Neutrophil (primary cell): ENCODE measurements around the gene PADI2.

Source experiments
- H3K27ac ChIP-seq: fragments of 200-600 bp; sonication (generic); 2 replicates; pipeline ENCODE4 v1.5.1; 2016; ENCODE audit warnings: mild to moderate bottlenecking, moderate library complexity
- H3K27me3 ChIP-seq: fragments of 200-600 bp; sonication (generic); 2 replicates; pipeline ENCODE4 v1.6.0; 2016; ENCODE audit warnings: mild to moderate bottlenecking
- H3K36me3 ChIP-seq: fragments of 200-600 bp; sonication (generic); 2 replicates; pipeline ENCODE4 v1.5.1; 2017
- H3K4me1 ChIP-seq, 2 experiments: fragments of 200-600 bp in 1 of 2; sonication (generic) in 1 of 2; 1 replicate in 1 of 2; 2 replicates in 1 of 2; pipeline versions ENCODE4 v1.5.1 to v1.6.1; 2013 to 2016; ENCODE audit warnings: low read depth in 1 of 2, low read length in 1 of 2, mild to moderate bottlenecking in 1 of 2, moderate library complexity in 1 of 2; ENCODE audit not compliant: control insufficient read depth in 1 of 2, insufficient read depth in 1 of 2
- H3K4me3 ChIP-seq, 2 experiments: fragments of 200-600 bp in 1 of 2; sonication (generic) in 1 of 2; 1 replicate in 1 of 2; 2 replicates in 1 of 2; pipeline ENCODE4 v1.5.1; 2013 to 2016; ENCODE audit warnings: low read depth in 1 of 2, low read length in 1 of 2, mild to moderate bottlenecking in 1 of 2, moderate library complexity in 1 of 2
- H3K9me3 ChIP-seq: fragments of 200-600 bp; sonication (generic); 2 replicates; pipeline ENCODE4 v1.5.1; 2016
- TF ChIP-seq, protein P1 (sequence below): fragments of 200-600 bp; sonication (generic); IDR thresholded peaks from 2 replicates; pipeline ENCODE4 v1.5.1; 2016; ENCODE audit warnings: antibody characterized with exemption

Gene PADI2

GRCh38 chr1:17061486-17061885 lies 57.8 kb downstream of the PADI2 start:
- TF ChIP-seq, protein P1, sequence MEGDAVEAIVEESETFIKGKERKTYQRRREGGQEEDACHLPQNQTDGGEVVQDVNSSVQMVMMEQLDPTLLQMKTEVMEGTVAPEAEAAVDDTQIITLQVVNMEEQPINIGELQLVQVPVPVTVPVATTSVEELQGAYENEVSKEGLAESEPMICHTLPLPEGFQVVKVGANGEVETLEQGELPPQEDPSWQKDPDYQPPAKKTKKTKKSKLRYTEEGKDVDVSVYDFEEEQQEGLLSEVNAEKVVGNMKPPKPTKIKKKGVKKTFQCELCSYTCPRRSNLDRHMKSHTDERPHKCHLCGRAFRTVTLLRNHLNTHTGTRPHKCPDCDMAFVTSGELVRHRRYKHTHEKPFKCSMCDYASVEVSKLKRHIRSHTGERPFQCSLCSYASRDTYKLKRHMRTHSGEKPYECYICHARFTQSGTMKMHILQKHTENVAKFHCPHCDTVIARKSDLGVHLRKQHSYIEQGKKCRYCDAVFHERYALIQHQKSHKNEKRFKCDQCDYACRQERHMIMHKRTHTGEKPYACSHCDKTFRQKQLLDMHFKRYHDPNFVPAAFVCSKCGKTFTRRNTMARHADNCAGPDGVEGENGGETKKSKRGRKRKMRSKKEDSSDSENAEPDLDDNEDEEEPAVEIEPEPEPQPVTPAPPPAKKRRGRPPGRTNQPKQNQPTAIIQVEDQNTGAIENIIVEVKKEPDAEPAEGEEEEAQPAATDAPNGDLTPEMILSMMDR: no peak
- Histone ChIP-seq H3K9me3 (no peaks in the 10 kb centered on the region), H3K4me1 (peaks cover 73 to 74% of the 10 kb centered on the region in 2 experiments), H3K36me3 (no peaks in the 10 kb centered on the region), H3K27me3 (no peaks in the 10 kb centered on the region), H3K4me3 (peak overlapping the region; percentile 29 to 54), H3K27ac (peak overlapping the region; percentile 95)

DNA sequence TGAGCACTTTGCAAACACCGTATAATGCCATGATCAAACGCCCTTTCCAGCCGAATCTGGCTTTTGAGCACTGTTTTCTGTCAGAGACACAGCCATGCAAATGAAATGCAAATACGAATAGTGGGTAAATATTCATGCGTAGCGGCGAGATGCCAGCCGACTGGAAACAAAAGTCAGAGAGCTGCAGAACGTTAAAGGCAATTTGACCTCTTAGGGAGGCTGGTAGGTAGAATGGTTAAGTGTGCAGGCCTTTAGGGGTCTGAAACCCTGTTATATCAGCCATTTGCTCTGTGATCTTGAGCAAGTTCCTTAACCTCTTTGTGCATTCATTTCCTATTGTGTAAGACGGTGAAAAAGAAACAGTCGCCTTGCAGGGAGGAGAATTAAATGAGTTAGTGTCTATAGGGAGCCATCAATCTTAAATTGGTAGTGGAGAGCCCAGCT lies 58.9 kb downstream of the PADI2 start:
- TF ChIP-seq, protein P1: no peak
- no peaks in the 10 kb centered on the region for H3K9me3 ChIP-seq
- peak overlapping the region; percentile 95 for H3K27ac ChIP-seq
- no peaks in the 10 kb centered on the region for H3K27me3 ChIP-seq
- H3K4me1 ChIP-seq: peaks cover 62 to 63% of the 10 kb centered on the region in 2 experiments
- peak overlapping the region; percentile 35 to 54 for H3K4me3 ChIP-seq
- H3K36me3 ChIP-seq: no peaks in the 10 kb centered on the region

GRCh38 chr1:17059391-17060305 lies 59.6 kb downstream of the PADI2 start:
- Histone ChIP-seq H3K9me3 (no peaks in the 10 kb centered on the region), H3K4me3 (peak overlapping the region; percentile 35 to 54), H3K27ac (peak overlapping the region; percentile 95), H3K4me1 (peaks cover 55 to 56% of the 10 kb centered on the region in 2 experiments), H3K27me3 (no peaks in the 10 kb centered on the region), H3K36me3 (no peaks in the 10 kb centered on the region)
- TF ChIP-seq, protein P1: peak; percentile 92

DNA sequence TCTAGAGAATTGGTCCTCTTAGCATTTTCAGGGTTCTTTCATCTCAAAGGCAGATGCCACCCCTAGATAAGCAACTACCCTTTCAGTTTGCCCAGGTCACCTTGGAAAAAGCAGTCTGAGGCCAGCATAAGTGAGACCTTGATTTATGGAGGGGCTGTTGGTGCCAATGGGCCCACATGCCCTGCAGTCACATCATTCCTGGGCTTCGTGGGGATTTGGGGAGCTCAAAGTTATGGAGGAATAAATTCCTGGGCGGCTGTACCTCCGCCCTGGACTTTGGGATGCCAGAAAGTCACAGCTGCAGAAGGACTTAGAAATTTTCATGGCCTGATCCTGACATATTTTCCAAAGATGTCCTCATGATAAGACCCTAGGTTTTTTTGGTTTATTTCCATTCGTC lies 62.7 kb downstream of the PADI2 start:
- H3K4me3 ChIP-seq: no peak overlapping the region
- H3K27ac ChIP-seq: no peak overlapping the region
- TF ChIP-seq, protein P1: no peak
- no peaks in the 10 kb centered on the region for H3K36me3 ChIP-seq
- H3K27me3 ChIP-seq: no peaks in the 10 kb centered on the region
- H3K4me1 ChIP-seq: peaks cover 42 to 45% of the 10 kb centered on the region in 2 experiments
- no peaks in the 10 kb centered on the region for H3K9me3 ChIP-seq

DNA sequence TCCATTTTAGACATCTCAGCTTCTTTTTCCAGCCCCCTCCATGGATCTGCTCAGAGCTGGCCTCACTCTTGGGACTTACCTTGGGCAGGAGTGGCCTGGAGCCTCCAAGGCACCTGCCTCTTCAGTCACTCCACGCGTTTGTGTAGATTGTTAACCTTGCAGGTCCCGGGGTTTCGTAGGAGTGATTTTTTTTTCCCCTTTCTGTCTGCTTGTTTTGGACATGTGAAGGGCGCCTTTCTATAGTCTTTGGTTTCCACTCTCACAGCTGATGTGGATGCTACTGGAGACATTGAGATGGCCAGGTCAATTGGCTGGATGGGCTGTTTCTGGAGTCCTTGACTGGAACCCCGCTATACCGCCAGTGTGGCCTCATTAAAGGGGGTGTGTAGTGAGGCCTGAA lies 63.5 kb downstream of the PADI2 start:
- Histone ChIP-seq H3K9me3 (no peaks in the 10 kb centered on the region), H3K27ac (no peak overlapping the region)
- TF ChIP-seq, protein P1: no peak

More for the DNA sequence above, 63.5 kb downstream of the PADI2 start:
- Histone ChIP-seq H3K27me3 (no peaks in the 10 kb centered on the region), H3K4me3 (no peak overlapping the region), H3K36me3 (peaks cover 4% of the 10 kb centered on the region), H3K4me1 (peaks cover 35 to 42% of the 10 kb centered on the region in 2 experiments)
